ENCODE results near the gene SLC26A8.

Gene SLC26A8, protein sequence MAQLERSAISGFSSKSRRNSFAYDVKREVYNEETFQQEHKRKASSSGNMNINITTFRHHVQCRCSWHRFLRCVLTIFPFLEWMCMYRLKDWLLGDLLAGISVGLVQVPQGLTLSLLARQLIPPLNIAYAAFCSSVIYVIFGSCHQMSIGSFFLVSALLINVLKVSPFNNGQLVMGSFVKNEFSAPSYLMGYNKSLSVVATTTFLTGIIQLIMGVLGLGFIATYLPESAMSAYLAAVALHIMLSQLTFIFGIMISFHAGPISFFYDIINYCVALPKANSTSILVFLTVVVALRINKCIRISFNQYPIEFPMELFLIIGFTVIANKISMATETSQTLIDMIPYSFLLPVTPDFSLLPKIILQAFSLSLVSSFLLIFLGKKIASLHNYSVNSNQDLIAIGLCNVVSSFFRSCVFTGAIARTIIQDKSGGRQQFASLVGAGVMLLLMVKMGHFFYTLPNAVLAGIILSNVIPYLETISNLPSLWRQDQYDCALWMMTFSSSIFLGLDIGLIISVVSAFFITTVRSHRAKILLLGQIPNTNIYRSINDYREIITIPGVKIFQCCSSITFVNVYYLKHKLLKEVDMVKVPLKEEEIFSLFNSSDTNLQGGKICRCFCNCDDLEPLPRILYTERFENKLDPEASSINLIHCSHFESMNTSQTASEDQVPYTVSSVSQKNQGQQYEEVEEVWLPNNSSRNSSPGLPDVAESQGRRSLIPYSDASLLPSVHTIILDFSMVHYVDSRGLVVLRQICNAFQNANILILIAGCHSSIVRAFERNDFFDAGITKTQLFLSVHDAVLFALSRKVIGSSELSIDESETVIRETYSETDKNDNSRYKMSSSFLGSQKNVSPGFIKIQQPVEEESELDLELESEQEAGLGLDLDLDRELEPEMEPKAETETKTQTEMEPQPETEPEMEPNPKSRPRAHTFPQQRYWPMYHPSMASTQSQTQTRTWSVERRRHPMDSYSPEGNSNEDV

DNA sequence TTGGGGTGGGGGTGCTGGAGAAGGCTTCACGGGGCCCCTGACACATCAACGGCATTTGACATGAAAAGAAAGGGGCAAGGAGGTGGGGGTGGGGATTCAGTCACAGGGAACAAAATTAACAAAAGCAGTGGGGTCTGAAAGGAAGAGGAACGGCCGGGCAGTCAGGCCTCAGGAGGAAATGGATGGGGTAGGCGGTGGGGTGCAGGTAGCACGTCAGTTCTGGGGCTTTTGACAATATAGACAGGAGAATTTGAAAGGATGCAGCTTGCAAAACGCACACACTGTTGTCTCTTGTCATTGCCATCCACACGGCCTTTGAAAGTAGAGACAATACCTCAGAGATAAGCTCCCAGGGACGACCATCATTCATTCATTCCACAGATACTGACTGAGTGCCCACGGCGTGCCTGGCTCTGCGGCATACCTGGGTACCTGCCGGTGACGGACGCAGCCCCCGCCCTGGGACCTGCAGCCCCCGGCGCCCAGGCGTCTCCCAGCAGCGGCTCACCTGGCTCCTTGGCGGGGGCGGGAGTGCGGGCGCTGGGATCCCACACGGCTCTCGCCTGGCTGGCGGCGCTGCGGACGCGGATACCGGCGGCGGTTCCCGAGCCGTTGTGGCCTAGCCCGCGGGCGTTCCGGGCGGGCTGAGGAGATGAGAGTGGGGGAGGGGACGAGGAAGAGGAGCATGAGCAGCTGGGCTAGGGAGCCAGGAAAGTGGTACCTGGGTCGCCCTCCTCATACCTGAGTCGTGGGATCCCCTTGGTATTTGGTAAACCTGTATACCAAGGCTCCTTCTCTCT is at the start of gene SLC26A8:
SLC26A8 (minus strand) TSS at position 646 of the 800 bp plus-strand sequence. CDS start 4,934 bp downstream, outside the sequence.
- no peak for FAIRE-seq

DNA sequence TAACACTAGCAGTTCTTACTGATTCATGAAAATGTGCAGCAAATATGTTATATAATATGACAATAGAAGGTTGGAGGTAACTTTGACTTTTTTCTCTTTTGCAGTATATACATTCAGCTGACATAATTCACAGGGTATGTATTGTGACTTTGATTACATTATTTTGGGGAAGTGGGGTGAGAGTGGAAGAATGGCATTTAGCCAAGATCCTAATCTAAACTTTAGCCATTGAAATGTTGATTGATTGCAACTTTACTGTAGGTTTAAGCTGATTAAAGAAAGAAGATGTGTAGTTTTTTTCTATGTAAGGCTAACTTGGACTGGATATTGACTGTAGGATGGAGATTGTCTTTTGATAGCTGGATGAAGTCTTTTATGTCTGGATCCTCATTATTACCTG is 49.1 kb upstream of the SLC26A8 start:
- no peak for FAIRE-seq

DNA sequence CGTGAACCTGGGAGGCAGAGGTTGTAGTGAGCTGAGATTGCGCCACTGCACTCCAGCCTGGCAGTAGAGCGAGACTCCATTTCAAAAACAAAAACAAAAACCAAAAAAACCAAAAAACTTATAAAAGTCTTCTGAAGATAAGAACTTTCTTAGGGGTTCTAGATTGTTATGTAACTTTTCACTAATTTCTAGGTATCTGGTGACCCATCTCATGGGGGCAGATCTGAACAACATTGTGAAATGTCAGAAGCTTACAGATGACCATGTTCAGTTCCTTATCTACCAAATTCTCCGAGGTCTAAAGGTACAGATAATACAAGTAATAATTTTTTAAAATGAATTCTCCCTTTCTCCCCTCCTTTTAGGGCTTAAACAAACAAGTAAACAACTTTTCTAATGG is 48.2 kb upstream of the SLC26A8 start:
- FAIRE-seq = no peak

DNA sequence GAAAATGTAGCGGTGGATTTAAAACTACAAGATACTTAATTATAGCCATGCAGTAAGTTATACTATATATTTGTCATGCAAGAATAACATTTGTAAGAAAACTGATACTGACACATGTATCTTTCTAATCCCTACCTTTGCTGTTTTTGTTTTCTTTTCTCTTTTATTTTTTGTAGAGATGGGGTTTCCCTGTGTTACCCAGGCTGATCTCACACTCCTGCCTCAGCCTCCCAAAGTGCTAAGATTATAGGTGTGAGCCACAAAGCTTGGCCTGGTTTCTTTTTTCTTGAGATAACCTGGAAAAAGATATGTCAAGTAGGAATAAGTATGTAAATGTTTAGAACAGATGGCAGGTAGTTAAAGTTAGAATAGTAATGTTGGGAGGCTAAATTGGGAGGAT is 47.3 kb upstream of the SLC26A8 start:
- no peak for FAIRE-seq

DNA sequence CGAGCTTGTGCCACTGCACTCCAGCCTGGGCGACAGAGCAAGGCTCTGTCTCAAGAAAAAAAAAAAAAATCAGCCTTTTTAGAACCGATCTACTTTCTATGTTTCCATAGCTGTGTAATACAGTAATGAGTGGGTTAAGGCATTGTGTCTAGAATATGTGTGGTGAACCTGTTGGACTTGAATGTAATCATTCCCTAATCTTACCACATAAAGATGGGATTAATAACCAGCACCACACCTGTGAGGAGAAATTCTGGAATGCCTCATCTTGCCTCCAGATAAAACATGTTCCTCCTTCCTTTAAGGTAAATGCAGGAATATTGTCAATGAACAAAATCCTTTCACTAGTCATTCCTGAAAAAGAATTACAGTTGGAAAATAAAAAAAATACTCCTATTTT is 46.8 kb upstream of the SLC26A8 start:
- no peak for FAIRE-seq

DNA sequence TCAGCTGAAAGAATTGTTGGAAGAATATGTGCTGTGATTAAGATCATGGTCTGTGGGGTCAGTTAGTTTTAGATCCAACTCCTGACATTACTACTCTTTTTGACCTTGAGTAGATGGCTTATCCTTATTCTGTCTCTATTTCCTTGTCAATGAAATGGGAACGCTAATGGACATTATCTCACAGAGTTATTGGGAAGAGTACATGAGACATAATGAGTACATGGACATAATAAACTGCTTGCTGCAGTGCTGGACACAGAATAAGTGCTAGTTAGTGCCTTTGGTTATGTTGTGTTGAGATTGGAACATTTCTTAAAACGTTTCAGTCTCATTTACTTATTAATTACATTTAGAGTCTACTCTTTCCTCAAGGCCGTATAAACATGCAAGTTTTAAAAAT is 45.8 kb upstream of the SLC26A8 start:
- no peak for FAIRE-seq

DNA sequence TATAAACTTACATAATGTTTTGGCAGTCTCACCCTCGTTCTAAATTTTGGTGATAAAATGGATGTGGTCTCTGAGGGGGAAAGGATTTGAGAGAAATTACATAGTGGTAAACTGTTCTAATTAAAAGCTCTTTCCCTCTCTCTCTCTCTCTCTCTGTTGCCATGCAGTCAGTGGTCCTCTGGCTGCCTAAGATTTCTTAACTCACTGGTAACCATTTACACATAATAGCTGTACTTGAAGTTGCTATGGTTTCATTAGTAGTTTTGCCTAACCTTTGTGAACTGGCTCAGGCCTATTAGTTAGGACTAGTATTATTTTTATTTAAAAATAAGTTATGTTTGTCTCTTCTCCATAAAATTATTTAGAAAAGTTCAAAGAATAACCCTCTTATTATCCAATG is 45.1 kb upstream of the SLC26A8 start:
- FAIRE-seq = no peak

DNA sequence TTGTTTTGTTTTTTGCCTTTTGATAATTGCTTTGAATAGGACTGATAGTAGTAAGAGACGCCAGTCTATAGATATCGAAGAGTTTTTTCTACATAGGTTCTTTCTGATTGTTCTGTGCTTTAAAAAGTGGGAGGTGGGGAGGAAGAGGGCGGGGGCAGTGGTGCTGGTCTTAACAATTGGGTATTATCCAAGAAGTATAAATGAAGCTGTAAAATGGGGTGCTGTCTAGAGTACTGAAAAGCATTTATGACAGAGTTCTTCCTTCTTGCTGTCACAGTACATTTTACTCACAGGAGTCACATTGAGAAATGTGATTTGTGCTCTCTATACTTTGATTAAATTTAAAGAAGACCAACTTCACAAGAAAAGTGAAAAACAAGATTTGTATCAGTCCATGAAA is 44.1 kb upstream of the SLC26A8 start:
- FAIRE-seq = no peak

DNA sequence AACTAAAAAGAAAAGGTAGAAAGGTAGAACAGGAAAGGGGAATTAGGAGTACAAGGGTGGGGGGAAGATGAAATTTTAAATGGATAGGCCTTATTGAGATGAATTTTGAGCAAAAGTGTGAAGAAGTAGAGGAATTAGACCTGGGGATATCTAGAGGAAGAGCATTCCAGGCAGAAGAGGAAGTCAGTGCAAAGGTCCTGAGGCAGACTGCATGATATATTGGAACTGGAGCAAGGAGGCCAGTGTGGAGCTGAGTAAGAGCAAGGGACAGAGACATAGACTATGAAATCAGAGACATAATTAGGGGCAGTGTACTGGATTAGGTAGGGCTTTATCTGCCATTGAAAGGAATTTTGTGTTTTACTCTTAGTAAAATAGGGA is 43.6 kb upstream of the SLC26A8 start:
- FAIRE-seq = no peak

DNA sequence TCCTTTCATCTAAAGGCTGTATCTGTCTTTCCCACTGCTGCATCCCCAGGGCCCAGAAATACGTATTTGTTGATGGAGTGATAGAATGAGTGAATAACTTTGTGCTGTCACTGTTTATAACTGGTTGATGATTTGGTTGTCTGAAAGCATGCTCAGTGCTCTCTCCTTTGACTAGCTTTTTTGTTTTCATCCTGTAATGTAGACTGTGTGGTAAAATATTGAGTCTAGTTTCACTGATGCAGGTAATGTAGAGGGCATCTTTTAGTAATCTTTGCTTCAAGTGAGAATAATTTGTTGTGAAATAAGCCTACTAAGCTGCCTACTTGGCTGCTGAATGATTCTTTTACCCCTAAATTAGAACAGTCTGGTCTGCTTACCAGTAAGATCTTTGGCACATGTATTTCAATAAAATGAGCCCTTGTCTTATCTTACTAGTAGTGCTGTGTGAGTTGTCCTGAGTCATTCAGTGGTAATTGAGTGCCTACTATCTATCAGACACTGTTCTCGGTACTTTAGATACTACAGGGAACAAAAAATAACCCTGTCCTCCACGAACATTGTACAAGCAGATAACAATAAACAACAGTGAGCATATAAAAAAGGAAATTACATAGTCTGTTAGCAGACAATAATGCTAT is 43.1 kb upstream of the SLC26A8 start:
- FAIRE-seq = no peak

DNA sequence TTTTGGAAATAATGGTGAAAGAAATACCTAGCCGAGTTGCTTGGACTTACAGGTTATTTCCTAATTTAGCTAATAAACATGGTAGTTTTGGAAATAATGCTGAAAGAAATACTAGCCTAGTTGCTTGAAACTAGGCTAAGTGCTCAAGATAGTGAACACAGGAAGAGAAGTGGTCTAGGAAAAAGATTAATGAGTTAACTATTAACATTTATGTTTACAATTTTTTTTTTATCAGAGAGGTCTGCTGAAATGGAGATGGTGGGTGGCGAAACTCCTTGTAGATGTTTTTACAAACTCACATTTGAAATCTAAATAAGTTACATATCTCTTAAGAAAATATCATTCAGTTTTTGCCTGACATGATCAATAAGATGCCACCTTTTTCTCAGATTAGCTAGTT is 42.4 kb upstream of the SLC26A8 start:
- FAIRE-seq = no peak

DNA sequence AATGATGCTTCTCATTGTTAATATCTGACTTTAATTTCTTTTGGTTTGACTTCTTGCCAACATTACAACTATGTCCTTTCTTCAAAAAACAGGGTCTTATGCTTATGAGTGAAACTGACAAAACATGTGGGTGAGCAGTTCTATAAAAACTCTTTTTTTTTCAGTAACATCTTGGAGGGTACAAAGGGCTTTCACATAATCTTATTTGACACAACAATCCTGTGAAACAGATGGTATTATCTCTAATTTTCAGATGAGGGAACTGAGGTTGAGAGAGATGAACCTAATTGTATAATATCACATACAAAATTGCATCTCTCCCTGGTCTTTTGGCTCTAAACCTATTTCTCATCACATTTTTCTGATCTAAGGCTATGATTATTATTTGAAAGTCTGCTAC is 41.5 kb upstream of the SLC26A8 start:
- no peak for FAIRE-seq

DNA sequence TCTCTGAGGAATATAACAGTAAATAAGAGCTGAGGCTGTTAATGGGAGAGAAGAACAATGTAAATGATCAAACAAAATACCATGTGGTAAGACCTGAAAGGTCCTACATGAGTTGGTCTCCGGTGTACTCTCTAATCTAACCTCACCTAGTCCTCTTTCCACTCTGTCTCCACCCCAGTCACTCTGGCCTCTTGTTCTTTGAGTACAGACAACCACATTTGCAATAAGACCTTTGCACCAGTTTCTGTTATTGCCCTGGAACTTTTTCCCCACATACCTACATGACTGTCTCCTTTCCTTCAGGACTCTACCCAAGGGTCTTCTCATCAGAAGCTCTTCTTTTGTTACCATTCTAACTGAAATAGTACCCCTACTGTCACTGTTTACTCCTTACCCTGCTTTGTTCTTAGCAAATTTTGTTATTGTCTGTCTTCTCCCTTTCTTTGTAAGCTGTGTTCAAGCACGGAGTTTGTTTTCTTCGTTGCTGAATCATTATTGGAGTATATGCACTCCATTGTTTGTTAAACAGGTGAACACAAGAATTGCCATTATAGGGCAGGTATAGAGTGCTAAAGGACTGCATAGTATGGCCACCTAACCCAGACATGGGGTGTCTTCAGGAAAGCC is 40.4 kb upstream of the SLC26A8 start:
- FAIRE-seq = no peak

DNA sequence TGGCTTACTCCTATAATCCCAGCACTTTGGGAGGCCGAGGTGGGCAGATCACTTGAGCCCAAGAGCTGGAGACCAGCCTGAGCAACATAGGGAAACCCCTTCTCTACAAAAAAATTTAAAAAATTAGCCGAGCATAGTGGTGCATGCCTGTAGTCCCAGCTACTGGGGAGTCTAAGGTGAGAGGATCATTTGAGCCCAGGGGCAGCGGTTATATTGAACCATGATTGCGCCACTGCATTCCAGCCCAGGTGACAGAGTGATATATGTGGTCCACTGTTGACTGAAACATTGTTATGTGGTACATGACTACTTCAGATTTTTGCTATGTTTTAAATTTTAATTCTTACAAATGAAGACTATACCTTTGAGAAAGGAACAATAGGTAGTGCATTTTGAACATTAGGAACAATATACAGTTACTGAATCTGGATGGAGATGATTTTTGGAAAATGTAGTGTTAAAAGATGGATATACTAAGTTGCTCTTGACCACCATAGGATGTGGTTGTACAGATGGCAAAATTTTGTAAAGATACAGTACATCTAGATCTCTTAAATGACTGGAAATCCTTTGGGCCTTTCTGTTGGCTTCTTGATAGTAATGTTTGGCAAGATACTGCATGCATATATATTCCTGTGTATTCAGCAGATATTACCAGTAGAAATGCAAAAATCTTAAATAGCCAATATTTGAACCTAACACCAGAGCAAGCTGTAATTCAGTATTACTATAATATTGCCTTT is 39.0 kb upstream of the SLC26A8 start:
- FAIRE-seq = no peak

DNA sequence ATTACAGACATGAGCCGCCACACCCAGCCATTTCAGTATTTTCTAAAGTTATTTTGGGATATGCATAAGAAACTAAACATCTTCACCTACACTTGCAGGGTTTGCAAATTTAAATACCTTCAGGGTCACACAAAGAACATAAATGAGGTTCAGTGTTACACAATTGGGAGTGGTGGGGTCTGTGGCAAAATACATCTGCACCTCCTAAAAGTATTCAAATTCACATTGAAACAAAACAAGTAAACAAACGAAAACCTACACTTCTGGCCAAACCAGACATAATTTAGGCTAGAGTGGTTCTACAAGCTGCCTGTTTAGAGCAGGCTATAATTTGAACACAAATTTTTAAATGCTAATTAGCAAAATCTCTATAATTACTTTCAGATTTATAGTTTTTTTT is 37.8 kb upstream of the SLC26A8 start:
- no peak for FAIRE-seq

DNA sequence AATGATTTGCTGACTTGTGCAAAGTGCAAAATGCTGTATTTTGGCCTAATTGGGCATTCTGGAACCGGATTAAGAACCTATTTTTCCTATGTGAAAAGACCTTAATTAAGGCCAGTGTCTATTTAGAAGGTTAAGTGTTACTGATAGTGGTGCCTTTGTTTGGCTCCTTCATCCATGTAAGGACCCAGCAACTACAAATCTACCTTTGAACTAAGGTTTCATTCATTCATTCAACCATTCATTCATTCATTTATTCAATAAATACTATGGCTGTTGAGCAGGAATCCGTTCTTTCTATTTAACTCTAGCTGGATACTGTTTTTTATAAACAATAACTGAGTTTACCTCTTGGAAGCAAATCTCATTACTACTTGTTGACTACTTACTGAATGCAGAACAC is 36.8 kb upstream of the SLC26A8 start:
- no peak for FAIRE-seq

DNA sequence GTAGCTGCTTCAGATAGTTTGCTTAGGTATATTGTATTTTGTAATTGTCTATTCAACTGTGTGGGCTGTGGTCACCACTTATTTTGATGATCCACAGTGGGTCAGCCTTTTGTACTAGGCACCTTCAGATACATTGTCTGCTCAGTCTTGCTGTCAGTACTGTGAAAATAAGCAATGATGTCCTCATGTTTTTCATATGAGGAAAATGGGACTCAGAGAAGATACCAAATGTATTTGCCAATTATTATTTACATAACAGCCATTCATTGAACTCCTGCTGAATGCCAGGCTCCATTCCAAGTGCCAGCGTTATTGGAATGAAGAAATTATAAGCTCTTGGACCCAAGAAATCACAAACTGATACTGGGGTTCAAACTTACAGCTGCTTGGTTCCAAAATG is 31.7 kb upstream of the SLC26A8 start:
- FAIRE-seq = no peak

DNA sequence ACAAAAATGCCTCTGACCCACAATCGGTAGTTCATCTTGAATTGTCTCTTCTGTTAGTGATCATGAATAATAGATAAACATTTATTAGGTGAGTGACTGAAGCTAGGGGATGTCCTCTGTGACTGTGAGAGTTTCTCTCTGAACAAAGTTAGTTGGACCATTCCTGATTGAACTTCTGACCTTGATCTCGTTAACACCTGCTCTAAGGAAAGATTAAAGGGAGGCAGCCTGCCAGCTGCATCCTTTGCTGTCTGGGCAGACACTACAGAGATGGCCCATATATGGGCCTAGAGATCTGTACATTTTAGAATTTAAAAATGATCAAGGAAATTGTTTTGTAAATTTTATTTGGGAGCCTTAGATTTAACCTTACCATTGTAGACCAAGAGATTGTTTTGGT is 30.5 kb upstream of the SLC26A8 start:
- FAIRE-seq = no peak

DNA sequence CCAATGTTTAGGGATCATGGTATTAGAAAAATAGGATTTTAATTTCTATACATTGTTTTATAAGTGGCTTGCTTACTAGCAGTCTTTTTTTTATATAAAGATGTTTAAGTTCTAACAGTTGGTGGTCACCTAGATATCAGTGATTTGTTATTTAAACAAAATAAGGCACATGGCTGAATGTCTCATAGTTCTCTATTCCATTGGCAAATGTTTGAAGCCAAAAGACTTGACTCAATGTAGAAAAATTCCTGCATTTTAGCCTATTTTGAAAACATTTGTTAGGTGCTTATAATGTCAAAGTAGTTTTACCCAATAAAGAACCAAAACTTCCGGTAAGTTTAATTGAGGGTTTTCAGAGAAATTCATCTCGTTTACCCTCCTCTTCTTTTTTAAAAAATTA is 30.0 kb upstream of the SLC26A8 start:
- FAIRE-seq = no peak

DNA sequence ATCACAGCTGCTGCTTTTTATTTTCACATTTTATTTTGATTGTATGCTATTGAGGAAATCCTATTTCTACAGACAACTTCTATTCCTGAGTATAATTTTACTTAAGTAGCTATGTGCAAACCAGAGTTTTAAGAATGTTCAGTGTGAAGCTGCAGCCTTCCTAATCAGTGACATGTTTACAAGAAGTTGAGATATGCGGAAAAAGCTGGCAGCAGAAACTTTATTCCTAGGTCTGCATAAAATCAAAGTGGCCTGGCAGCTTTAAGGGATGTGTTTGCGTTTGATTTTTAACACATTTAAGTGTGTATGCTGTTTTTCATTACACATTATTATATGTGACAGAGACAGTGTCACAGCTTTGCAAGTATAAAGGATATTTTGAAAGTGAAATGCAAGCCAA is 29.4 kb upstream of the SLC26A8 start:
- no peak for FAIRE-seq

DNA sequence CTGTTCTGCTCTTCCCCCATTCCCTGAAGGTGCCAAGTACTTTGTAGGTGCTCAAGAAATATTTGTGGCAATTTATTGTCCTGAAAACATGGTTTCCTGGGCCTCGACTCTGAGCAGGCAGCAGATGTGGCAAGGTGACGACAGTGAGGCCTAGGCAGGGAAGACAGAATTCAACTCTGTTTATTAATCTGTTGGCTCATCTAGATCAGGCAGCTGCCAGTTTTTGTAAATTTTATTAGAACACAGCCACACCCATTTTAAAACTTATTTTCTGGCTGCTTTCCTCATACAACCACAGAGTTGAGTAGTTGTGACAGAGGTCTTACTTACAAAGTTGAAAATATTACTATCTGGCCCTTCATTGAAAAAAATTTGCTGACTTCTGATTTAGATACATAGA is 27.7 kb upstream of the SLC26A8 start:
- no peak for FAIRE-seq

Data from TTC549 (cell line).